ENCODE results near the gene TGIF2.
"Not testable (repeated sequence)": the region's sequence is repeated elsewhere in the genome, so short reads cannot be mapped to it uniquely, and the experiment has no call there.

The TGIF2 gene

GRCh38 chr20:36620917-36621316 lies 47.5 kb downstream of the TGIF2 start:
- DNase-seq, result no peak

DNA sequence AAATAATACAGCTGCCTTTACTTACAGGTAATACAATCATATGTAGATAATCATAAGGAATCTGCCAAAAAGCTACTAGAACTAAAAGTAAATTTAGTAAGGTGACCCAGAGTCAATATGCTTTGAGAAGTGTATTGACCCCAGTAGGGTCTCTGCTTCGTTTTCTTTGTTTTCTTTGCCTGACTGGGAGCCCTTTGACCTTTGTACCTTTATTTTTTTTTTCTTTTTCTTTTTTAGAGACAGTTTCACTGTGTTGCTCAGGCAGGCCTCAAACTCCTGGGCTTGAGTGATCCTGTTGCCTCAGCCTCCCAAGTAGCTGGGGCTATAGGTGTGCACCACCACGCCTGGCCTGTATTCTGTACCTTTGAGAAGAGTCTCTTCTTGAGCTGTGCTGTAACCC lies 50.0 kb downstream of the TGIF2 start:
- DNase-seq, result no peak

DNA sequence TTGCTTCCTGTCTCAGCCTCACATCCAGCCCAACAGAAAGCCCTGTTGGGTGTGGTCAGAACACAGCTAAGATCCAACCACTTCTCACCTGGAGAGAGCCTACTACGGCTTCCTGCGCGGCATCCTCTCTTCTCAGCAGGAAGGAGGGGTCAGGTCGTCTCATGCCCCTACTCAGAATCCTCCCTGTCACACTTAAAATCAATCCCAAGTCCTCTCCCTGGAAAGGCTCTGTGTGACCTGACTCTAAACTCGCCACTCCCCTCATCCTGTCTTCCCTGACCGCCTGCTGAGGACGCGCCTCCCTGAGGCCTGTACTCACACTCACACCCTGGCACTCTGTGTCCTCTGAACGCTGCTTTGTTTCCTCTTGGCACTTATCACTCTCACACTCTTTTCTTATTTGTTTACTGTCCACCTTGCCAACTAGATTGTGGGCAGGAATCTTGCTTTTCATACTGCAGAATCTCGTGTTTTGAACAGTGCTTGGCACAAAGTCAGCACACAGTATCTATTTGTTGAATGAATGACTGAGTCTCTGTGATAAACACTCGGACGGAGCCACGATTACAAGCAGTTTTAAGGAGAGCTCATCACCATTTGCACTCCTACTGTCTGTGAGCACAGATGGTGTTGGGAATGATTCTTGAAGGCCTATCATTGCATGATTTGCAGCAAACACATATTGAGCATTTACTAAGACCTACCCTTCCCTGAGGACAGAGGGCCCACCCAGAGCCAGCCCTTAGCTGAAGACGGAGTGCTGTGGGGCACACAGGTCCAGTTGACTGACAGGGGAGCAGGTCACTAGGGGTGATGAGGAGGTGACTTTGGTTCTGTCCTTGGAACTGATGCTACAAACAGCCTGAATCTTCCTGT lies 50.9 kb downstream of the TGIF2 start:
- no peak for DNase-seq

- DNase-seq, result no peak
Observed at GRCh38 chr20:36624944-36625324, 51.5 kb downstream of the TGIF2 start.

GRCh38 chr20:36628076-36628475 lies 54.7 kb downstream of the TGIF2 start:
- DNase-seq, result peak; percentile 64

- DNase-seq, result peak; percentile 57
Observed at GRCh38 chr20:36629719-36630681, 56.6 kb downstream of the TGIF2 start.

DNA sequence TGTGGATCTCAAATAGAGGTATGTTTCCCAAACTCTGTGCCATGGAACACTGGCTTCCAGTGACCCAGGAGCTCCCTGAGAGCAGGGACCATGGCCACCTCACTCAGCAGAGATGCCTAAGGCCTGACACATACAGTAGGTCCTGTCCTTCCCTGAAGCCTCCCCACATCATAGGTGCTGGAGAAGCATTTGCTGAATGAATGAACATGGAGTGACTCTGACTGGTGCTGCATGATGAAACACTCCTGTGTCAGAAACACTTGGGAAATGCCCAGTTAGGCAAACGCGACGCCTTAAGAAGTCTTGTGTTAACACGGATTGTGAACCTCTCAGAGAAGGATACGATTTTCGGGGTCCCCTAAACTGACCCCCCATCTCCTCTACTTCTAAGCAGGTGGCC lies 58.2 kb downstream of the TGIF2 start:
- no peak for DNase-seq

DNA sequence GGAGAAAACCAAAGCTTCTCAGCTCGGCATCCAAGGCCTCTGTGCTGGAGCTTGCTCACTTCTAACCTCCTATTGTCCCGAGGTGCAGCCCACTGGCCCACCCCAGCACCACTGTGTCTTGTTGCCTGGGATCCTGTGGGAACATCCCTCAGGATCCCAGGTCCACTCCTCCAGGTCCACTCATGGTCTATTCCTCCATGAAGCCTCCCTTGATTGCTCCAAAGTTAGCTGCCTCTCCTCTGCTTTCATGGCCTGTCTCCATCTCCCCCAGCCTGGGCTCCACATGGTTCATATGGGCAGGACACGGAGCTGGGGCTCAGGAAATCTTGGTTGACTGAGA lies 58.7 kb downstream of the TGIF2 start:
- DNase-seq, result no peak

GRCh38 chr20:36632487-36633284 lies 59.3 kb downstream of the TGIF2 start:
- DNase-seq, result no peak

DNA sequence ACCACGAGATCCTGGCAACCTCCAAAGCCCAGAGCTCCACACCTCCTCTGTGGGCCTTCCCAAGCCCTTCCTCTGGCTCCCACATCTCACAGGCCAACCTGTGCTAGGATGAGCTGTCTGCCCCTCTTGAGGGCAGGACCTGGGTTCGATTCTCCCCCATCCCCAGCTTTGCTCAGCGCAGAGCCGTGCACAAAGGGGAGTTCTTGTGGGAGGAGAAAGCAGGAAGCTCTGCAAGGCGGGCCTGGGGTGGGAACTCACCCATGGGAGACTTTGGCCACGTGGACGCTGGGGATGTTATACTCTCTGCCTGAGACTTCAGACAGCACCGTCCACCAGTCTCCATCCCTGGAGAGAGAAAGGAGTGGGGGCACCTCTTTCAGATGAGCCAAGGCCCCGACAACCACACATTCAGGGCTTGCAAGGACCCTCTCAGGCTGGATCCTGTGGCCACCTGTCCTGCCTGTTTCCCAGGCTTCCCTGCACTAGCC lies 59.9 kb downstream of the TGIF2 start:
- no peak for DNase-seq

DNA sequence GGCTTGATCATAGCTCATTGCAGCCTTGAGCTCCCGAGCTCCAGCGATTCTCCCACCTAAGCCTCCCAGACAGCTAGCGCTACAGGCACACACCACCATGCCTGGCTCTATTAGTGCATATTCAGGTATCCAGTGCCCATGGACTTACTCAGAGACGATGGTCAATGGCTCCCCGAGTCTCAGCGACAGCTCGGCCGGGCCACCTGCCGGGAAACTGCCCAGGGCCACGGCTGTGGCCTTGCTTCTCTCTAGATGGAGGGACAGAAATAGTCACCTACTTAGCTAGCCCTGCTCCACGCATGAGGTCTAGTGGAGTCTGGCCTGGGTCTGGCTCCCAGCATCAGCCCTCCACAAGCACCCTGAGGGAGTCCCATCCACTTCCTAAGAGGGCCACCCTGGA lies 60.9 kb downstream of the TGIF2 start:
- DNase-seq, result no peak

- not testable (repeated sequence) for DNase-seq
Observed at GRCh38 chr20:36638876-36639400, 65.5 kb downstream of the TGIF2 start.

GRCh38 chr20:36641506-36641843 lies 68.1 kb downstream of the TGIF2 start:
- DNase-seq, result no peak

- DNase-seq, result no peak
Observed at GRCh38 chr20:36642136-36642535, 68.7 kb downstream of the TGIF2 start.
